Loucy (cell line): ENCODE data around the gene GPC3.

Source experiments
- EZH2phosphoT487 ChIP-seq: fragments of 200-600 bp; IDR thresholded peaks from 2 replicates; pipeline ENCODE4 v1.6.1; 2018; ENCODE audit warnings: antibody characterized with exemption, mild to moderate bottlenecking, moderate library complexity, borderline replicate concordance
- TF ChIP-seq, protein P1 (sequence below): fragments of 200-600 bp; sonication (generic); conservative IDR thresholded peaks from 2 replicates; pipeline ENCODE4 v1.5.1; 2014; ENCODE audit warnings: mild to moderate bottlenecking, antibody characterized with exemption, low read length

GRCh38 chrX:133575501-133576136, 409.8 kb downstream of the GPC3 start:
- TF ChIP-seq, protein P1, sequence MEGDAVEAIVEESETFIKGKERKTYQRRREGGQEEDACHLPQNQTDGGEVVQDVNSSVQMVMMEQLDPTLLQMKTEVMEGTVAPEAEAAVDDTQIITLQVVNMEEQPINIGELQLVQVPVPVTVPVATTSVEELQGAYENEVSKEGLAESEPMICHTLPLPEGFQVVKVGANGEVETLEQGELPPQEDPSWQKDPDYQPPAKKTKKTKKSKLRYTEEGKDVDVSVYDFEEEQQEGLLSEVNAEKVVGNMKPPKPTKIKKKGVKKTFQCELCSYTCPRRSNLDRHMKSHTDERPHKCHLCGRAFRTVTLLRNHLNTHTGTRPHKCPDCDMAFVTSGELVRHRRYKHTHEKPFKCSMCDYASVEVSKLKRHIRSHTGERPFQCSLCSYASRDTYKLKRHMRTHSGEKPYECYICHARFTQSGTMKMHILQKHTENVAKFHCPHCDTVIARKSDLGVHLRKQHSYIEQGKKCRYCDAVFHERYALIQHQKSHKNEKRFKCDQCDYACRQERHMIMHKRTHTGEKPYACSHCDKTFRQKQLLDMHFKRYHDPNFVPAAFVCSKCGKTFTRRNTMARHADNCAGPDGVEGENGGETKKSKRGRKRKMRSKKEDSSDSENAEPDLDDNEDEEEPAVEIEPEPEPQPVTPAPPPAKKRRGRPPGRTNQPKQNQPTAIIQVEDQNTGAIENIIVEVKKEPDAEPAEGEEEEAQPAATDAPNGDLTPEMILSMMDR: no peak
- TF ChIP-seq EZH2phosphoT487: no peak
